Prostate gland (tissue), 2 donors: Measurements from ENCODE around the gene ANAPC16. TPM values are rescaled to one million over a fixed set of nuclear protein-coding genes. Genes with fewer than 3 reads are reported as not detected.

ENCODE experiments used
- DNase-seq: peaks from one replicate; pipeline ENCODE4 v3.0.0-alpha.2; 2019; ENCODE audit warnings: low spot score
- H3K27ac ChIP-seq, 2 donors: fragments of 200-600 bp; sonication (generic); 2 replicates each; pipeline ENCODE4 v1.5.1; 2017 to 2019
- H3K27me3 ChIP-seq: fragments of 200-600 bp; sonication (generic); replicated peaks from 2 replicates; pipeline ENCODE4 v1.5.1; 2019; ENCODE audit not compliant: insufficient read depth
- H3K36me3 ChIP-seq, 2 donors: fragments of 200-600 bp; sonication (generic); 1 replicate in 1 of 2; 2 replicates in 1 of 2; pipeline versions ENCODE4 v1.5.1 to v1.8.1; 2017 to 2019
- H3K4me1 ChIP-seq: fragments of 200-600 bp; sonication (generic); replicated peaks from 2 replicates; pipeline ENCODE4 v1.5.1; 2019
- H3K4me3 ChIP-seq, 2 donors: fragments of 200-600 bp; sonication (generic); 2 replicates each; pipeline ENCODE4 v1.5.1; 2017 to 2019
- H3K9me3 ChIP-seq: fragments of 200-600 bp; sonication (generic); 2 replicates; pipeline ENCODE4 v1.5.1; 2017
- POLR2A ChIP-seq: fragments of 450-650 bp; IDR thresholded peaks from one replicate; pipeline ENCODE4 v1.6.1; 2016; ENCODE audit warnings: antibody characterized with exemption, mild to moderate bottlenecking
- POLR2AphosphoS5 ChIP-seq: sonication (generic); formaldehyde crosslinking; IDR thresholded peaks from one replicate; pipeline ENCODE4 v1.6.1; 2017; ENCODE audit warnings: antibody characterized with exemption
- WGBS: methylation state at CpG from one replicate; pipeline ENCODE4 v1.1.5; 2018; 5-methylcytosine and 5-hydroxymethylcytosine counted together
- intact Hi-C: fragments of 100-400 bp; cut with DNase I; formaldehyde crosslinking; loops from one replicate; pipeline ENCODE4 v1.14.2; 2022
- total RNA-seq, 2 donors: library from RNA; depleted of rRNA; stranded (reverse); fragments of >200 nt; gene quantifications; one replicate each; pipeline ENCODE4 v1.1.0, GENCODE V29; 2016
- TF ChIP-seq, protein P1 (sequence below), 4 experiments: fragments of 200-600 bp in 2 of 4; fragments of 450-650 bp in 2 of 4; sonication (generic) in 2 of 4; IDR thresholded peaks; 1 replicate in 3 of 4; 2 replicates in 1 of 4; pipeline ENCODE4 v1.5.1; 2016 to 2019; ENCODE audit warnings: antibody characterized with exemption in 4 of 4, mild to moderate bottlenecking in 2 of 4, moderate library complexity in 2 of 4

Gene ANAPC16
- total RNA-seq, 2 donors from 2014 or later, result 73.4 to 123 TPM

DNA sequence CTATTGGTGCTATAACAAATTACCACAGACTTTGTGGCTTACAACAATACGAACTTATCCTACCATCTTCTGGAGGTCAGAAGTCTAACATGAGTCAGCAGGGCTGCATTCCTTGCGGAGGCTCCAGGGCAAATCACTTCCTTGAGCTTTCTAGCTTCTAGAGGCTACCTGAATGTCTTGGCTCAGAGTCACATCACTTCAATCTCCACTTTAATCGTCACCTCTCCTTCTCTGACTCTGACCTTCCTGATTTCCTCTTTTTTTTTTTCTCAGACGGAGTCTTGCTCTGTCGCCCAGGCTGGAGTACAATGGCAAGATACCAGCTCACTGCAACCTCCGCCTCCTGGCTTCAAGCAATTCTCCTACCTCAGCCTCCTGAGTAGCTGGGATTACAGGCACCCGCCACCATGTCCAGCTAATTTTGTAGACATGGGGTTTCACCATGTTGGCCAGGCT, 44.6 kb upstream of the ANAPC16 start:
- Histone ChIP-seq H3K4me3 (no peak overlapping the region), H3K27ac (no peak overlapping the region), H3K36me3 (no peaks in the 10 kb centered on the region), H3K4me1 (no peaks in the 10 kb centered on the region), H3K27me3 (no peaks in the 10 kb centered on the region), H3K9me3 (no peaks in the 10 kb centered on the region)
- intact Hi-C loops, result no loop called here
- no peak for DNase-seq
- 77% methylated on average over 7 of the region's 7 CpGs for WGBS
- TF ChIP-seq POLR2AphosphoS5, result no peak
- TF ChIP-seq, protein P1, sequence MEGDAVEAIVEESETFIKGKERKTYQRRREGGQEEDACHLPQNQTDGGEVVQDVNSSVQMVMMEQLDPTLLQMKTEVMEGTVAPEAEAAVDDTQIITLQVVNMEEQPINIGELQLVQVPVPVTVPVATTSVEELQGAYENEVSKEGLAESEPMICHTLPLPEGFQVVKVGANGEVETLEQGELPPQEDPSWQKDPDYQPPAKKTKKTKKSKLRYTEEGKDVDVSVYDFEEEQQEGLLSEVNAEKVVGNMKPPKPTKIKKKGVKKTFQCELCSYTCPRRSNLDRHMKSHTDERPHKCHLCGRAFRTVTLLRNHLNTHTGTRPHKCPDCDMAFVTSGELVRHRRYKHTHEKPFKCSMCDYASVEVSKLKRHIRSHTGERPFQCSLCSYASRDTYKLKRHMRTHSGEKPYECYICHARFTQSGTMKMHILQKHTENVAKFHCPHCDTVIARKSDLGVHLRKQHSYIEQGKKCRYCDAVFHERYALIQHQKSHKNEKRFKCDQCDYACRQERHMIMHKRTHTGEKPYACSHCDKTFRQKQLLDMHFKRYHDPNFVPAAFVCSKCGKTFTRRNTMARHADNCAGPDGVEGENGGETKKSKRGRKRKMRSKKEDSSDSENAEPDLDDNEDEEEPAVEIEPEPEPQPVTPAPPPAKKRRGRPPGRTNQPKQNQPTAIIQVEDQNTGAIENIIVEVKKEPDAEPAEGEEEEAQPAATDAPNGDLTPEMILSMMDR (IDR thresholded peaks at IDR 0.05), result no peak
- no peak for TF ChIP-seq POLR2A

DNA sequence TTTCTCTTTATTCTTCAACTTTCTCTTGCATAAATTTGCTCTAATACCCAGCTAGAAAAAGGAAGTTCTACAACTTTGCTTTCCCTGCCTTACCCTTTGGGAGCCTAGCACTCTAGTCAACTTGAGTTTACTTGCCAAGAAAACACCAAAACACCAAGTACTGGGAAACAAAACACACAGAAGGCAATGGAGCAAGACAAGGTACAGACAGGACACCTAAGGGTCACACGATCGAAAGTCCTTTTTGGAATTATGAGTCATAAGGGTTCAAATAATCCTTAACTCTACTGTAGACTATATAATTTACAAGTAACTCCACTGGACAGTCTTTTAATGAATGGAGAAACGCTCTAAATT, 42.6 kb upstream of the ANAPC16 start:
- intact Hi-C loops, result no loop called here
- Histone ChIP-seq H3K27ac (no peak overlapping the region), H3K9me3 (no peaks in the 10 kb centered on the region), H3K27me3 (no peaks in the 10 kb centered on the region), H3K4me3 (no peak overlapping the region), H3K4me1 (no peaks in the 10 kb centered on the region), H3K36me3 (no peaks in the 10 kb centered on the region)
- no peak for DNase-seq
- TF ChIP-seq POLR2A (no peak), POLR2AphosphoS5 (no peak)
- TF ChIP-seq, protein P1 (IDR thresholded peaks at IDR 0.05), result no peak
- WGBS, result 82% methylated on average over 3 of the region's 3 CpGs

DNA sequence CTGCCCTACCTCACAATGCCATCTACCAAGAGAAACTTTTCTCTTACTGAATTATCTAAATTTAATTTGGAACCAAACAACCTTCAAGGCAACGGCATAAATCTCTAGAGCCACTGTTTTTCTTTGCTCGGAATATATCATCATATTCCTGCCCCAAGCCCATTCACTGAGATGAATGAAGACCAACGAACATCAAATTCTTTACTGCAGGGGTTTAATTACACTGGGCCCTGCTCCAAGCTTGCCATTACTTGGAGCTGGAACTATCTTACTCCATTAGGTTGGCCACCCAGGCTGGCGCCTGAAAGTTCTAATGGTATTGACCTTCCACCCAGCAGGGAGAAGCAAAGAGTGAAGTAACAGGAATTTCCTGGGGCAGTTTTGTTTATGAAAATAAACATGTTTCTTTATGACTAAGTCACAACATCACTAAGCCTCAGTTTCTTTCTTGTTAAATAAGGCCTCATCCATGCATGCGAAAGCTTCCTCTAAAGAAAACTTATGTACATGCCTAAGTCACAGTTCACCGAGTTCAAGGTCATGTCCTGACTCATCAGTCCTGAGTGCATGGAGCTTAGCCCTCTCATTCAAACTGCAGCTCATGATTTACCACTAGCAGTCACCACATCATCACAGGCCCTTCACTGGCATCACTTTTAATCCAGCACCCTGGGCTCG, 42.1 kb upstream of the ANAPC16 start:
- TF ChIP-seq POLR2A (no peak), POLR2AphosphoS5 (no peak)
- TF ChIP-seq, protein P1 (IDR thresholded peaks at IDR 0.05), result no peak
- WGBS, result 63% methylated on average over 7 of the region's 7 CpGs
- no peak for DNase-seq
- no peak overlapping the region for H3K4me3 ChIP-seq
- H3K27ac ChIP-seq, result no peak overlapping the region
- H3K4me1 ChIP-seq, result no peaks in the 10 kb centered on the region
- intact Hi-C loops, result no loop called here
- no peaks in the 10 kb centered on the region for H3K9me3 ChIP-seq
- H3K27me3 ChIP-seq, result no peaks in the 10 kb centered on the region
- peaks cover 0 to 2% of the 10 kb centered on the region in 2 donors for H3K36me3 ChIP-seq

DNA sequence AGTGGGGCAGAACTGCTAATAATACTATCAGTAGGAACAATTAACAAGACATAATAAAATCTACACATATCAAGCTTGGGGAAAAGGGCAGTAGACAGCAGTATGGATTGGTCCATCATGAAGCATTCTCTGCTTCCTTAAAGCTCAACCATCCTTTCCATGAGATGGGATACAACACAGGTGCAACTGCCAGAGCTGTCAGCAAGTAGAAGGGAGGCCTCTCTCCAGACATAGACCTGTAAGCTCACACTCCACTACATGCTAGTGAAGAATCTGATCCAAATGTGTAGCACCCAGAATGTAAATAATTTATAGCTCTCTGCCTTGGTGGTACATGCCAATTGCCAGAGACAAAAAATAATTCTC, 41.5 kb upstream of the ANAPC16 start:
- H3K27ac ChIP-seq, result no peak overlapping the region

More for the DNA sequence above, 41.5 kb upstream of the ANAPC16 start:
- intact Hi-C loops, result no loop called here
- TF ChIP-seq, protein P1 (IDR thresholded peaks at IDR 0.05), result no peak
- TF ChIP-seq POLR2AphosphoS5 (no peak), POLR2A (no peak)
- Histone ChIP-seq H3K4me3 (no peak overlapping the region), H3K36me3 (peaks cover 0 to 2% of the 10 kb centered on the region in 2 donors), H3K9me3 (no peaks in the 10 kb centered on the region), H3K27me3 (no peaks in the 10 kb centered on the region), H3K4me1 (no peaks in the 10 kb centered on the region)
- DNase-seq, result no peak
